OCI-LY7 (cell line): ENCODE measurements around the gene CEP170B. TPM values are rescaled to one million over a fixed set of nuclear protein-coding genes. Genes with fewer than 3 reads are reported as not detected.

Experiments
- BruUV-seq: library from RNA; stranded (reverse); fragments of 400-500 nt; replicated peaks from 2 replicates; lab custom pipeline; 2021; lab: Mats Ljungman, UMichigan
- CTCF ChIA-PET: fragments of 300-600 bp; sonication (Branson Sonifier 250); formaldehyde crosslinking; loops from one replicate; lab custom pipeline; 2022; ENCODE audit warnings: antibody characterized with exemption; ENCODE audit not compliant: unreplicated experiment; lab: Charles Lee
- POLR2A ChIA-PET: fragments of 300-600 bp; sonication (Branson Sonifier 250); formaldehyde crosslinking; loops from one replicate; lab custom pipeline; 2022; ENCODE audit warnings: antibody characterized with exemption; lab: Charles Lee
- DNase-seq: peaks from one replicate; pipeline ENCODE4 v3.0.0-alpha.2; 2015; ENCODE audit warnings: low spot score
- H2AFZ ChIP-seq: fragments of 200-600 bp; sonication (generic), shearing (Covaris generic); 2 replicates; pipeline ENCODE4 v1.6.1; 2014; ENCODE audit warnings: mild to moderate bottlenecking, antibody characterized with exemption, low read length, moderate library complexity
- H3K27ac ChIP-seq: fragments of 200-600 bp; sonication (generic); 2 replicates; pipeline ENCODE4 v1.5.1; 2014; ENCODE audit warnings: mixed run types, low read depth, mild to moderate bottlenecking, moderate library complexity, low read length, inconsistent platforms; ENCODE audit not compliant: poor library complexity, severe bottlenecking
- H3K36me3 ChIP-seq: fragments of 200-600 bp; sonication (generic); 2 replicates; pipeline ENCODE4 v1.6.1; 2014; ENCODE audit warnings: mild to moderate bottlenecking, antibody characterized with exemption, low read length, moderate library complexity, mixed read lengths; ENCODE audit not compliant: insufficient read depth
- H3K4me1 ChIP-seq: fragments of 200-600 bp; sonication (generic); 2 replicates; pipeline ENCODE4 v1.5.1; 2014; ENCODE audit warnings: mild to moderate bottlenecking, low read length; ENCODE audit not compliant: insufficient read depth, poor library complexity, severe bottlenecking
- H3K4me2 ChIP-seq: fragments of 200-600 bp; sonication (generic); 2 replicates; pipeline ENCODE4 v1.6.1; 2014; ENCODE audit warnings: mild to moderate bottlenecking, low read length
- H3K4me3 ChIP-seq: fragments of 200-600 bp; sonication (generic); 2 replicates; pipeline ENCODE4 v1.5.1; 2014; ENCODE audit warnings: mild to moderate bottlenecking, low read depth, low read length; ENCODE audit not compliant: poor library complexity, severe bottlenecking
- H3K79me2 ChIP-seq: fragments of 200-600 bp; sonication (generic); 2 replicates; pipeline ENCODE4 v1.6.1; 2016; ENCODE audit warnings: low read depth, mild to moderate bottlenecking, low read length, moderate library complexity, mixed read lengths; ENCODE audit not compliant: insufficient read depth
- H3K9me2 ChIP-seq: fragments of 200-600 bp; sonication (generic); 2 replicates; pipeline ENCODE4 v1.6.1; 2016; ENCODE audit warnings: mild to moderate bottlenecking, low read length, mixed read lengths; ENCODE audit not compliant: insufficient read depth
- H3K9me3 ChIP-seq: fragments of 200-600 bp; sonication (generic); 2 replicates; pipeline ENCODE4 v1.6.1; 2014; ENCODE audit warnings: mild to moderate bottlenecking, mixed run types, low read length, mixed read lengths
- H4K20me1 ChIP-seq: fragments of 200-600 bp; sonication (generic); 2 replicates; pipeline ENCODE4 v1.6.1; 2014; ENCODE audit warnings: mild to moderate bottlenecking, antibody characterized with exemption, low read length, moderate library complexity, mixed read lengths; ENCODE audit not compliant: insufficient read depth
- EZH2phosphoT487 ChIP-seq: fragments of 200-600 bp; sonication (generic); IDR thresholded peaks from 2 replicates; pipeline ENCODE4 v1.6.1; 2018; ENCODE audit warnings: low read depth, borderline replicate concordance, mild to moderate bottlenecking, mixed run types, antibody characterized with exemption, low read length, moderate library complexity, mixed read lengths
- intact Hi-C: fragments of 100-400 bp; cut with micrococcal nuclease; formaldehyde crosslinking; loops from one replicate; pipeline ENCODE4 v1.10.0; 2022; ENCODE audit not compliant: unreplicated experiment
- total RNA-seq, 2 experiments: library from RNA; depleted of rRNA in 1 of 2; stranded (reverse); fragments of >200 nt in 1 of 2; shearing (Covaris generic) in 1 of 2; gene quantifications; 2 replicates each; pipeline ENCODE4 v1.2.3, GENCODE V29; 2014 to 2022
- TF ChIP-seq, protein P1 (sequence below): fragments of 200-600 bp; sonication (generic); conservative IDR thresholded peaks from 2 replicates; pipeline ENCODE4 v1.5.1; 2014; ENCODE audit warnings: mild to moderate bottlenecking, antibody characterized with exemption, low read length, moderate library complexity, mixed read lengths

CEP170B gene
- total RNA-seq, 2 experiments from 2014 or later: 0.10 to 0.16 TPM

GRCh38 chr14:104869669-104870367 lies 4.8 kb downstream of the CEP170B start:
- Histone ChIP-seq H3K79me2 (no peaks in the 10 kb centered on the region), H3K4me2 (no peak overlapping the region), H3K27ac (no peak overlapping the region), H4K20me1 (no peaks in the 10 kb centered on the region), H3K9me2 (no peaks in the 10 kb centered on the region), H3K36me3 (no peaks in the 10 kb centered on the region), H3K4me3 (no peak overlapping the region), H3K4me1 (peaks cover under 1% of the 10 kb centered on the region), H3K9me3 (no peaks in the 10 kb centered on the region), H2AFZ (no peak overlapping the region)
- no peak for TF ChIP-seq EZH2phosphoT487
- TF ChIP-seq, protein P1, sequence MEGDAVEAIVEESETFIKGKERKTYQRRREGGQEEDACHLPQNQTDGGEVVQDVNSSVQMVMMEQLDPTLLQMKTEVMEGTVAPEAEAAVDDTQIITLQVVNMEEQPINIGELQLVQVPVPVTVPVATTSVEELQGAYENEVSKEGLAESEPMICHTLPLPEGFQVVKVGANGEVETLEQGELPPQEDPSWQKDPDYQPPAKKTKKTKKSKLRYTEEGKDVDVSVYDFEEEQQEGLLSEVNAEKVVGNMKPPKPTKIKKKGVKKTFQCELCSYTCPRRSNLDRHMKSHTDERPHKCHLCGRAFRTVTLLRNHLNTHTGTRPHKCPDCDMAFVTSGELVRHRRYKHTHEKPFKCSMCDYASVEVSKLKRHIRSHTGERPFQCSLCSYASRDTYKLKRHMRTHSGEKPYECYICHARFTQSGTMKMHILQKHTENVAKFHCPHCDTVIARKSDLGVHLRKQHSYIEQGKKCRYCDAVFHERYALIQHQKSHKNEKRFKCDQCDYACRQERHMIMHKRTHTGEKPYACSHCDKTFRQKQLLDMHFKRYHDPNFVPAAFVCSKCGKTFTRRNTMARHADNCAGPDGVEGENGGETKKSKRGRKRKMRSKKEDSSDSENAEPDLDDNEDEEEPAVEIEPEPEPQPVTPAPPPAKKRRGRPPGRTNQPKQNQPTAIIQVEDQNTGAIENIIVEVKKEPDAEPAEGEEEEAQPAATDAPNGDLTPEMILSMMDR: no peak
- no TSS peak for BruUV-seq
- CTCF ChIA-PET: no interaction called here
- DNase-seq: no peak
- POLR2A ChIA-PET: interaction anchor here (0.6 kb wide), 1 partner anchor 255 kb away, joined by 3 read pairs; no protein-coding TSS in a partner anchor
- intact Hi-C loops: loop anchor here (2.0 kb wide), 1 partner anchor 101 kb away; no protein-coding TSS in a partner anchor

DNA sequence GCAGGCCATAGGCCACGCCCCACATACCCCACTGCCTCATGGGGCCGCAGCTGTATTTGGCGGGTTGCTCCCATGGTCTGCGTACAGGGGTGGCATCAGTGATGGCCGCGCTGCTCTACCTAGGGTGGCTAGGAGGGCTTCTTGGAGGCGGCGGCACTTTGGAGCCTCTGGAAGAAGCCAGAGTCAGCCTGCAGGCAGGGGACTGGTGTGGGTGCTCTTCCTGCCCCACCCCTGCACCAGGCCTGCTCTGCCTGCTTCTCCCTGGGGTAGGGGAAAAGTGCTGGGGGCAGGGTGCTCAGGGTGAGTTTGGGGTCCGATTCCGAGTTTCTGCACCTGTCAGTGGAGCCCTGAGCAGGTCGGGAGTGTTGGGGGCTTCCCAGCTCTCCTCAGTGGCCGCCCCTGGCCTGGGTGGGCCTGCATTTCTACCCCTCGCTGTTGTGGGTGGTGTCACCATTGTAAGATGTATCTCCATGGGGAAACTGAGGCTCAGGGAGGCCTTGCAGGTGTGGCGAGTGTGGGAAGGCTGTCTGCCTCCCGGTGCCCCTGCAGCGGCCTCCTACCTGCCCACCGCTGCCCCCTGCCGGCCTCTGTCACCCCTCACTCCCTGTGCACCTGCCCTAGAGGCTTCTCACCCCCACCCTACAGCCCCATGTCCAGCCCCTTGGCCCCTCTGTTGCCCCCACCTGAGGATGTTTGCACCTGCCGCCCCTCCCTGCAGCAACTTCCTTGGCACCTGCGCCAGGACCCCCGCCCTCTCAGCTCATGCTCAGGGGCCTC lies 5.5 kb downstream of the CEP170B start:
- Histone ChIP-seq H3K9me3 (no peaks in the 10 kb centered on the region), H3K27ac (no peak overlapping the region), H3K36me3 (no peaks in the 10 kb centered on the region), H2AFZ (no peak overlapping the region), H3K9me2 (no peaks in the 10 kb centered on the region), H3K4me3 (no peak overlapping the region), H3K4me1 (no peaks in the 10 kb centered on the region), H4K20me1 (no peaks in the 10 kb centered on the region), H3K79me2 (no peaks in the 10 kb centered on the region), H3K4me2 (no peak overlapping the region)
- ChIA-PET POLR2A (interaction anchor here (0.6 kb wide), 1 partner anchor 254 kb away, joined by 3 read pairs; no protein-coding TSS in a partner anchor), CTCF (no interaction called here)
- intact Hi-C loops: loop anchor here (2.0 kb wide), 1 partner anchor 102 kb away; no protein-coding TSS in a partner anchor
- no TSS peak for BruUV-seq
- TF ChIP-seq EZH2phosphoT487: no peak
- TF ChIP-seq, protein P1: peak; percentile 66
- DNase-seq: peak; percentile 27
